Measurements from ENCODE around the gene MYPOP.

Gene MYPOP

GRCh38 chr19:45917421-45918091 is 15.1 kb upstream of the MYPOP start:
- no peaks in the 10 kb centered on the region for H3K27me3 ChIP-seq (ENCODE audit: insufficient read depth, poor library complexity, severe bottlenecking)
- TF ChIP-seq SPI1 (IDR thresholded peaks at IDR 0.05; ENCODE audit: borderline replicate concordance, low read depth) (no peak), CTCF (IDR thresholded peaks at IDR 0.05; ENCODE audit: insufficient read depth, low read length) (no peak), REST (IDR thresholded peaks at IDR 0.05; ENCODE audit: insufficient replicate concordance, low read depth) (no peak), POLR2AphosphoS5 (IDR thresholded peaks at IDR 0.05; ENCODE audit: low read depth) (no peak), GABPA (IDR thresholded peaks at IDR 0.05; ENCODE audit: low read depth) (no peak)
- H3K4me3 ChIP-seq (replicated peaks; ENCODE audit: insufficient read depth, low read length): no peak overlapping the region
- no peak for DNase-seq (ENCODE audit: low read depth in 1 of 2, low spot score in 1 of 2)
- no peak overlapping the region for H3K27ac ChIP-seq (replicated peaks)

- Histone ChIP-seq H3K27ac (replicated peaks) (no peak within 1 kb of the TSS), H3K4me3 (replicated peaks; ENCODE audit: insufficient read depth, low read length) (no peak within 1 kb of the TSS), H3K27me3 (ENCODE audit: insufficient read depth, poor library complexity, severe bottlenecking) (no peaks in the 10 kb centered on the region)
- TF ChIP-seq SPI1 (IDR thresholded peaks at IDR 0.05; ENCODE audit: borderline replicate concordance, low read depth): no peak
- no peak for TF ChIP-seq POLR2AphosphoS5 (IDR thresholded peaks at IDR 0.05; ENCODE audit: low read depth)
- TF ChIP-seq CTCF (IDR thresholded peaks at IDR 0.05; ENCODE audit: insufficient read depth, low read length): no peak
- no peak for TF ChIP-seq REST (IDR thresholded peaks at IDR 0.05; ENCODE audit: insufficient replicate concordance, low read depth)
- TF ChIP-seq GABPA (IDR thresholded peaks at IDR 0.05; ENCODE audit: low read depth): no peak
- no peak for DNase-seq (ENCODE audit: low read depth in 1 of 2, low spot score in 1 of 2)
Measured at GRCh38 chr19:45913874-45914830, 11.7 kb upstream of the MYPOP start, which contains the start of gene NANOS2. TSS of gene NANOS2 (minus strand) at chr19:45914778. CDS start at chr19:45914693, 85 bp downstream.

GRCh38 chr19:45911291-45911690 is 8.9 kb upstream of the MYPOP start:
- Histone ChIP-seq H3K27me3 (ENCODE audit: insufficient read depth, poor library complexity, severe bottlenecking) (no peaks in the 10 kb centered on the region), H3K27ac (replicated peaks) (no peak overlapping the region), H3K4me3 (replicated peaks; ENCODE audit: insufficient read depth, low read length) (no peak overlapping the region)
- DNase-seq (ENCODE audit: low read depth in 1 of 2, low spot score in 1 of 2): no peak
- no peak for TF ChIP-seq GABPA (IDR thresholded peaks at IDR 0.05; ENCODE audit: low read depth)
- TF ChIP-seq CTCF (IDR thresholded peaks at IDR 0.05; ENCODE audit: insufficient read depth, low read length): no peak
- TF ChIP-seq REST (IDR thresholded peaks at IDR 0.05; ENCODE audit: insufficient replicate concordance, low read depth): no peak
- TF ChIP-seq SPI1 (IDR thresholded peaks at IDR 0.05; ENCODE audit: borderline replicate concordance, low read depth): no peak
- TF ChIP-seq POLR2AphosphoS5 (IDR thresholded peaks at IDR 0.05; ENCODE audit: low read depth): no peak
